Keratinocyte (primary cell): ENCODE results near the gene ZC3HAV1L.

Source experiments
- EZH2 ChIP-seq: IDR thresholded peaks from one replicate; pipeline ENCODE4 v1.6.1; 2012; ENCODE audit warnings: inconsistent platforms, mild to moderate bottlenecking, low read length, moderate library complexity
- TF ChIP-seq, protein P1 (sequence below), 3 experiments: IDR thresholded peaks in 1 of 3; conservative IDR thresholded peaks in 1 of 3; optimal IDR thresholded peaks in 1 of 3; 2 replicates in 2 of 3; 3 replicates in 1 of 3; pipeline versions ENCODE3 to v1.5.1; 2011; ENCODE audit warnings: low read length in 3 of 3, mild to moderate bottlenecking in 3 of 3, moderate library complexity in 2 of 3, control low read depth in 1 of 3, inconsistent platforms in 1 of 3; ENCODE audit not compliant: insufficient read depth in 2 of 3; ENCODE audit errors: extremely low read depth in 1 of 3

DNA sequence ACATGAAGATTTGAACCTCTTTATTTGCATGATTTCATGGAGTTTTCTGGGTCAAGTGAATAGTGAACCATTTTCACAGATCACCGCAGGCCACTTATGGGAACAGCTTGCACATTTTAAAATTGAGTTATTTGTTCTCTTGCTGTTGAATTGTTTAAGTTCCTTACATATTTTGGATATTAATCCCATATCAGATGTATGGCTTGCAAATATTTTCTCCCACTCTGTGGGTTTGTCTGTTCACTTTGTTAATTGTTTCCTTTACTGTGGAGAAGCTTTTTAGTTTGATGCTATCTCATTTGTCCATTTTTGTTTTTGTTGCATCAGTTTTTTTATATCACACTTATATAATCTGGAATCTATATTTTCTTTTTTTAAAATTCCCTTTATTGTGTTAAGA, 14.1 kb upstream of the ZC3HAV1L start:
- TF ChIP-seq, protein P1, sequence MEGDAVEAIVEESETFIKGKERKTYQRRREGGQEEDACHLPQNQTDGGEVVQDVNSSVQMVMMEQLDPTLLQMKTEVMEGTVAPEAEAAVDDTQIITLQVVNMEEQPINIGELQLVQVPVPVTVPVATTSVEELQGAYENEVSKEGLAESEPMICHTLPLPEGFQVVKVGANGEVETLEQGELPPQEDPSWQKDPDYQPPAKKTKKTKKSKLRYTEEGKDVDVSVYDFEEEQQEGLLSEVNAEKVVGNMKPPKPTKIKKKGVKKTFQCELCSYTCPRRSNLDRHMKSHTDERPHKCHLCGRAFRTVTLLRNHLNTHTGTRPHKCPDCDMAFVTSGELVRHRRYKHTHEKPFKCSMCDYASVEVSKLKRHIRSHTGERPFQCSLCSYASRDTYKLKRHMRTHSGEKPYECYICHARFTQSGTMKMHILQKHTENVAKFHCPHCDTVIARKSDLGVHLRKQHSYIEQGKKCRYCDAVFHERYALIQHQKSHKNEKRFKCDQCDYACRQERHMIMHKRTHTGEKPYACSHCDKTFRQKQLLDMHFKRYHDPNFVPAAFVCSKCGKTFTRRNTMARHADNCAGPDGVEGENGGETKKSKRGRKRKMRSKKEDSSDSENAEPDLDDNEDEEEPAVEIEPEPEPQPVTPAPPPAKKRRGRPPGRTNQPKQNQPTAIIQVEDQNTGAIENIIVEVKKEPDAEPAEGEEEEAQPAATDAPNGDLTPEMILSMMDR (optimal IDR thresholded peaks at IDR 0.05 in 1 of 3, IDR thresholded peaks at IDR 0.05 in 1 of 3, conservative IDR thresholded peaks at IDR 0.05 in 1 of 3; ENCODE audit: extremely low read depth in 1 of 3, insufficient read depth in 2 of 3, low read length in 3 of 3): no peak
- no peak for TF ChIP-seq EZH2
